HEK293 (cell line): Measurements from ENCODE around the gene RASGEF1B.

ENCODE experiments used
- CTCF ChIA-PET: fragments of 350-600 bp; formaldehyde crosslinking; extraction: SDS; loops from one replicate; lab custom pipeline; 2021; ENCODE audit warnings: antibody characterized with exemption; lab: Yijun Ruan, JAX
- POLR2A ChIA-PET: fragments of 300-600 bp; formaldehyde crosslinking; extraction: SDS; loops from one replicate; lab custom pipeline; 2020; ENCODE audit warnings: antibody characterized with exemption, inconsistent platforms; lab: Yijun Ruan, JAX
- H3K27ac ChIP-seq: fragments of 200-500 bp; sonication (Bioruptor generic); 2 replicates; pipeline ENCODE4 v1.5.1; 2014; ENCODE audit warnings: low read depth, low read length, control low read depth, inconsistent platforms; ENCODE audit errors: extremely low read depth
- H3K36me3 ChIP-seq, 2 experiments: fragments of 200-500 bp in 1 of 2; sonication (Bioruptor generic) in 1 of 2; 1 replicate in 1 of 2; 2 replicates in 1 of 2; pipeline ENCODE4 v1.5.1; 2014 to 2017; ENCODE audit warnings: inconsistent platforms in 2 of 2, low read length in 2 of 2; ENCODE audit not compliant: control insufficient read depth in 2 of 2, insufficient read depth in 1 of 2
- H3K4me1 ChIP-seq: fragments of 200-500 bp; sonication (Bioruptor generic); 2 replicates; pipeline ENCODE4 v1.5.1; 2014; ENCODE audit warnings: mild to moderate bottlenecking, low read length, inconsistent platforms; ENCODE audit not compliant: control insufficient read depth, insufficient read depth
- H3K4me3 ChIP-seq: 2 replicates; pipeline ENCODE4 v1.5.1; 2011; ENCODE audit warnings: low read depth, mild to moderate bottlenecking, control low read depth, low read length, moderate library complexity
- H3K9me3 ChIP-seq: fragments of 200-500 bp; sonication (Bioruptor generic); 2 replicates; pipeline ENCODE4 v1.5.1; 2014; ENCODE audit warnings: low read depth, low read length, inconsistent platforms; ENCODE audit not compliant: control insufficient read depth, insufficient read depth
- EGR2 ChIP-seq: fragments of 450-650 bp; formaldehyde crosslinking; IDR thresholded peaks from 2 replicates; pipeline ENCODE4 v1.5.1; 2016; ENCODE audit warnings: low read depth, missing biosample characterization, missing genetic modification characterization
- OVOL3 ChIP-seq: fragments of 450-650 bp; formaldehyde crosslinking; IDR thresholded peaks from 2 replicates; pipeline ENCODE4 v1.5.1; 2016; ENCODE audit warnings: missing biosample characterization, missing genetic modification characterization
- TRIM28 ChIP-seq: IDR thresholded peaks from 2 replicates; pipeline ENCODE4 v1.6.1; 2011; ENCODE audit warnings: low read length, control low read depth, borderline replicate concordance
- WT1 ChIP-seq: fragments of 450-650 bp; formaldehyde crosslinking; IDR thresholded peaks from 2 replicates; pipeline ENCODE4 v1.5.1; 2016; ENCODE audit warnings: missing biosample characterization, missing genetic modification characterization
- YY1 ChIP-seq: fragments of 450-650 bp; formaldehyde crosslinking; IDR thresholded peaks from 2 replicates; pipeline ENCODE4 v1.5.1; 2018; ENCODE audit warnings: missing biosample characterization, missing genetic modification characterization
- ZBTB17 ChIP-seq: fragments of 450-650 bp; formaldehyde crosslinking; IDR thresholded peaks from 2 replicates; pipeline ENCODE4 v1.5.1; 2016; ENCODE audit warnings: missing biosample characterization, missing genetic modification characterization
- ZBTB20 ChIP-seq: fragments of 450-650 bp; formaldehyde crosslinking; IDR thresholded peaks from 2 replicates; pipeline ENCODE4 v1.5.1; 2016; ENCODE audit warnings: missing biosample characterization, missing genetic modification characterization
- ZBTB48 ChIP-seq: fragments of 450-650 bp; formaldehyde crosslinking; IDR thresholded peaks from 2 replicates; pipeline ENCODE4 v1.5.1; 2016; ENCODE audit warnings: missing biosample characterization, missing genetic modification characterization
- ZBTB8A ChIP-seq: fragments of 450-650 bp; formaldehyde crosslinking; IDR thresholded peaks from 2 replicates; pipeline ENCODE4 v1.5.1; 2016; ENCODE audit warnings: missing biosample characterization, missing genetic modification characterization
- ZNF274 ChIP-seq, 2 experiments: fragments of 200-500 bp in 1 of 2; fragments of 450-650 bp in 1 of 2; sonication (Bioruptor generic) in 1 of 2; formaldehyde crosslinking in 1 of 2; IDR thresholded peaks; 2 replicates each; pipeline versions ENCODE4 v1.5.1 to v1.6.1; 2014 to 2016; ENCODE audit warnings: borderline replicate concordance in 1 of 2, inconsistent platforms in 1 of 2, low read length in 1 of 2, missing biosample characterization in 1 of 2, missing genetic modification characterization in 1 of 2
- ZNF335 ChIP-seq: fragments of 450-650 bp; formaldehyde crosslinking; conservative IDR thresholded peaks from 2 replicates; pipeline ENCODE4 v1.5.1; 2016; ENCODE audit warnings: missing biosample characterization, missing genetic modification characterization
- ZNF501 ChIP-seq: fragments of 450-650 bp; formaldehyde crosslinking; IDR thresholded peaks from 2 replicates; pipeline ENCODE4 v1.5.1; 2016; ENCODE audit warnings: missing biosample characterization, missing genetic modification characterization
- ZNF514 ChIP-seq: fragments of 450-650 bp; formaldehyde crosslinking; IDR thresholded peaks from 2 replicates; pipeline ENCODE4 v1.5.1; 2016; ENCODE audit warnings: missing biosample characterization, missing genetic modification characterization
- ZNF621 ChIP-seq: fragments of 450-650 bp; formaldehyde crosslinking; IDR thresholded peaks from 2 replicates; pipeline ENCODE4 v1.5.1; 2017; ENCODE audit warnings: missing biosample characterization, missing genetic modification characterization
- TF ChIP-seq, protein P1 (sequence below): fragments of 450-650 bp; formaldehyde crosslinking; IDR thresholded peaks from 2 replicates; pipeline ENCODE4 v1.5.1; 2016; ENCODE audit warnings: missing biosample characterization, missing genetic modification characterization
- TF ChIP-seq, protein P2 (sequence below): fragments of 450-650 bp; formaldehyde crosslinking; IDR thresholded peaks from 2 replicates; pipeline ENCODE4 v1.5.1; 2017; ENCODE audit warnings: missing biosample characterization, missing genetic modification characterization
- TF ChIP-seq, protein P3 (sequence below): fragments of 450-650 bp; formaldehyde crosslinking; IDR thresholded peaks from 2 replicates; pipeline ENCODE4 v1.5.1; 2016; ENCODE audit warnings: missing biosample characterization, missing genetic modification characterization
- TF ChIP-seq, protein P4 (sequence below): fragments of 450-650 bp; formaldehyde crosslinking; IDR thresholded peaks from 2 replicates; pipeline ENCODE4 v1.5.1; 2016; ENCODE audit warnings: missing biosample characterization, missing genetic modification characterization, low read depth
- TF ChIP-seq, protein P5 (sequence below): fragments of 450-650 bp; formaldehyde crosslinking; IDR thresholded peaks from 2 replicates; pipeline ENCODE4 v1.5.1; 2016; ENCODE audit warnings: missing biosample characterization, missing genetic modification characterization
- TF ChIP-seq, protein P6 (sequence below): fragments of 450-650 bp; formaldehyde crosslinking; IDR thresholded peaks from 2 replicates; pipeline ENCODE4 v1.5.1; 2016; ENCODE audit warnings: missing biosample characterization, missing genetic modification characterization

The RASGEF1B gene

DNA sequence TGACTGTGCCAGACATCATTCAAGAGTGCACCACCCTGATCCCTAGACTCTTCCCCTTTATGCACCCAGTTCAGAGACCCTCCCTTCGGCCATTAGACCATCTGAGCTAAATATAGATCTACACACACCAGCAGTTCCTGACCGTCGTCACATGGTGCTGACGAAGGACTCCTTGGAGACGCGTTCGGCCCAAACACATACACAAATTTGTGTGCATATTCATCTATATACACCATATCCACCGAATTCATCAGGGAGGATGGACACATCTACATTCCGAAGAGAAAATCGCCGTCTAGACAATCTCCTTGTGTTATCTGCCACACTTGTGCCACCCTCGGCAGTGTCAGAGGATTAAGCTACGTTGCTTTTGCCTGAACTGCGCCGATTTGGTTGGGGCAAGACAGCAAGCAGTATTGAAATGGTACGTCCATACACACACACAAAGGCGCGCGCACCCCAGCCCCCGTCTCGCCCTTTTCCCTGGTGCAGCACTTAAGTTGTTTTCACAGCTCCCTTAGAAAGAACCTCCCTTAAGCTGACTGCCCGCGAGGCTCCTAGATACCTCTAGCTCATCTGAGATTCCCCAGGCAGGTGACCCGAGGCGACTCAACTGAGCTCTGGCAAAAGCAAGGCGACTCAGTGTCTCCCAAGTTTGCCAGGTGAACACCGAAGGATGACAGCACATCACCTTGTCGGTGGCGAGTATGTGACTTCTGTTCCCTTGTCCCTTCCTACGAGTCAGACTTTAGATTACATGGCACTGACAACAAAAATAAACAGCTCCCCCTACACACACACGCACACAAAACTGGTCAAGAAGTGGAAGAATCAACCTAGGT is 1.0 kb downstream of the RASGEF1B start:
- POLR2A ChIA-PET = interaction anchor here (1.0 to 1.7 kb wide), 3 partner anchors 94 to 959 kb away, joined by 3 read pairs; no protein-coding TSS in a partner anchor
- Histone ChIP-seq H3K36me3 (no peaks in the 10 kb centered on the region), H3K4me3 (peak overlapping the region; percentile 69), H3K4me1 (peaks cover 6% of the 10 kb centered on the region), H3K9me3 (no peaks in the 10 kb centered on the region), H3K27ac (peak overlapping the region; percentile 91)
- CTCF ChIA-PET = interaction anchor here (0.6 to 1.5 kb wide), 3 partner anchors 18 to 374 kb away, joined by 3 to 9 read pairs (median 5); no protein-coding TSS in a partner anchor
- TF ChIP-seq ZBTB17 (tag by site-specific recombination) (peak; percentile 51; the same call in 1 of the 2 replicates), EGR2 (tag by site-specific recombination) (peak; percentile 29; the same call in 1 of the 2 replicates), ZNF621 (tag by site-specific recombination) (no peak), ZBTB48 (tag by site-specific recombination) (peak; percentile 61), ZNF514 (tag by site-specific recombination) (no peak), WT1 (tag by site-specific recombination) (0 out of 2 replicates have a peak, but pooled peaks have one; percentile 14), ZNF274 (IDR thresholded peaks at IDR 0.05; ENCODE audit: low read length) (no peak), ZNF274 (tag by site-specific recombination; IDR thresholded peaks at IDR 0.05; ENCODE audit: borderline replicate concordance) (no peak), ZNF335 (tag by site-specific recombination) (peak; percentile 71), TRIM28 (peak; percentile 84), ZBTB20 (tag by site-specific recombination) (no peak), ZBTB8A (tag by site-specific recombination) (no peak; the same call in 1 of the 2 replicates), ZNF501 (tag by site-specific recombination) (peak; percentile 41; the same call in 1 of the 2 replicates), YY1 (no peak), OVOL3 (no peak)
- TF ChIP-seq, protein P1, sequence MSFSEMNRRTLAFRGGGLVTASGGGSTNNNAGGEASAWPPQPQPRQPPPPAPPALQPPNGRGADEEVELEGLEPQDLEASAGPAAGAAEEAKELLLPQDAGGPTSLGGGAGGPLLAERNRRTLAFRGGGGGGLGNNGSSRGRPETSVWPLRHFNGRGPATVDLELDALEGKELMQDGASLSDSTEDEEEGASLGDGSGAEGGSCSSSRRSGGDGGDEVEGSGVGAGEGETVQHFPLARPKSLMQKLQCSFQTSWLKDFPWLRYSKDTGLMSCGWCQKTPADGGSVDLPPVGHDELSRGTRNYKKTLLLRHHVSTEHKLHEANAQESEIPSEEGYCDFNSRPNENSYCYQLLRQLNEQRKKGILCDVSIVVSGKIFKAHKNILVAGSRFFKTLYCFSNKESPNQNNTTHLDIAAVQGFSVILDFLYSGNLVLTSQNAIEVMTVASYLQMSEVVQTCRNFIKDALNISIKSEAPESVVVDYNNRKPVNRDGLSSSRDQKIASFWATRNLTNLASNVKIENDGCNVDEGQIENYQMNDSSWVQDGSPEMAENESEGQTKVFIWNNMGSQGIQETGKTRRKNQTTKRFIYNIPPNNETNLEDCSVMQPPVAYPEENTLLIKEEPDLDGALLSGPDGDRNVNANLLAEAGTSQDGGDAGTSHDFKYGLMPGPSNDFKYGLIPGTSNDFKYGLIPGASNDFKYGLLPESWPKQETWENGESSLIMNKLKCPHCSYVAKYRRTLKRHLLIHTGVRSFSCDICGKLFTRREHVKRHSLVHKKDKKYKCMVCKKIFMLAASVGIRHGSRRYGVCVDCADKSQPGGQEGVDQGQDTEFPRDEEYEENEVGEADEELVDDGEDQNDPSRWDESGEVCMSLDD (tag by site-specific recombination) = 0 out of 2 replicates have a peak, but pooled peaks have one; percentile 10
- TF ChIP-seq, protein P2, sequence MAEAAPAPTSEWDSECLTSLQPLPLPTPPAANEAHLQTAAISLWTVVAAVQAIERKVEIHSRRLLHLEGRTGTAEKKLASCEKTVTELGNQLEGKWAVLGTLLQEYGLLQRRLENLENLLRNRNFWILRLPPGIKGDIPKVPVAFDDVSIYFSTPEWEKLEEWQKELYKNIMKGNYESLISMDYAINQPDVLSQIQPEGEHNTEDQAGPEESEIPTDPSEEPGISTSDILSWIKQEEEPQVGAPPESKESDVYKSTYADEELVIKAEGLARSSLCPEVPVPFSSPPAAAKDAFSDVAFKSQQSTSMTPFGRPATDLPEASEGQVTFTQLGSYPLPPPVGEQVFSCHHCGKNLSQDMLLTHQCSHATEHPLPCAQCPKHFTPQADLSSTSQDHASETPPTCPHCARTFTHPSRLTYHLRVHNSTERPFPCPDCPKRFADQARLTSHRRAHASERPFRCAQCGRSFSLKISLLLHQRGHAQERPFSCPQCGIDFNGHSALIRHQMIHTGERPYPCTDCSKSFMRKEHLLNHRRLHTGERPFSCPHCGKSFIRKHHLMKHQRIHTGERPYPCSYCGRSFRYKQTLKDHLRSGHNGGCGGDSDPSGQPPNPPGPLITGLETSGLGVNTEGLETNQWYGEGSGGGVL (tag by site-specific recombination) = no peak
- TF ChIP-seq, protein P3, sequence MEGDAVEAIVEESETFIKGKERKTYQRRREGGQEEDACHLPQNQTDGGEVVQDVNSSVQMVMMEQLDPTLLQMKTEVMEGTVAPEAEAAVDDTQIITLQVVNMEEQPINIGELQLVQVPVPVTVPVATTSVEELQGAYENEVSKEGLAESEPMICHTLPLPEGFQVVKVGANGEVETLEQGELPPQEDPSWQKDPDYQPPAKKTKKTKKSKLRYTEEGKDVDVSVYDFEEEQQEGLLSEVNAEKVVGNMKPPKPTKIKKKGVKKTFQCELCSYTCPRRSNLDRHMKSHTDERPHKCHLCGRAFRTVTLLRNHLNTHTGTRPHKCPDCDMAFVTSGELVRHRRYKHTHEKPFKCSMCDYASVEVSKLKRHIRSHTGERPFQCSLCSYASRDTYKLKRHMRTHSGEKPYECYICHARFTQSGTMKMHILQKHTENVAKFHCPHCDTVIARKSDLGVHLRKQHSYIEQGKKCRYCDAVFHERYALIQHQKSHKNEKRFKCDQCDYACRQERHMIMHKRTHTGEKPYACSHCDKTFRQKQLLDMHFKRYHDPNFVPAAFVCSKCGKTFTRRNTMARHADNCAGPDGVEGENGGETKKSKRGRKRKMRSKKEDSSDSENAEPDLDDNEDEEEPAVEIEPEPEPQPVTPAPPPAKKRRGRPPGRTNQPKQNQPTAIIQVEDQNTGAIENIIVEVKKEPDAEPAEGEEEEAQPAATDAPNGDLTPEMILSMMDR (tag by site-specific recombination) = peak; percentile 71
- TF ChIP-seq, protein P4, sequence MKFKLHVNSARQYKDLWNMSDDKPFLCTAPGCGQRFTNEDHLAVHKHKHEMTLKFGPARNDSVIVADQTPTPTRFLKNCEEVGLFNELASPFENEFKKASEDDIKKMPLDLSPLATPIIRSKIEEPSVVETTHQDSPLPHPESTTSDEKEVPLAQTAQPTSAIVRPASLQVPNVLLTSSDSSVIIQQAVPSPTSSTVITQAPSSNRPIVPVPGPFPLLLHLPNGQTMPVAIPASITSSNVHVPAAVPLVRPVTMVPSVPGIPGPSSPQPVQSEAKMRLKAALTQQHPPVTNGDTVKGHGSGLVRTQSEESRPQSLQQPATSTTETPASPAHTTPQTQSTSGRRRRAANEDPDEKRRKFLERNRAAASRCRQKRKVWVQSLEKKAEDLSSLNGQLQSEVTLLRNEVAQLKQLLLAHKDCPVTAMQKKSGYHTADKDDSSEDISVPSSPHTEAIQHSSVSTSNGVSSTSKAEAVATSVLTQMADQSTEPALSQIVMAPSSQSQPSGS = no peak
- TF ChIP-seq, protein P5, sequence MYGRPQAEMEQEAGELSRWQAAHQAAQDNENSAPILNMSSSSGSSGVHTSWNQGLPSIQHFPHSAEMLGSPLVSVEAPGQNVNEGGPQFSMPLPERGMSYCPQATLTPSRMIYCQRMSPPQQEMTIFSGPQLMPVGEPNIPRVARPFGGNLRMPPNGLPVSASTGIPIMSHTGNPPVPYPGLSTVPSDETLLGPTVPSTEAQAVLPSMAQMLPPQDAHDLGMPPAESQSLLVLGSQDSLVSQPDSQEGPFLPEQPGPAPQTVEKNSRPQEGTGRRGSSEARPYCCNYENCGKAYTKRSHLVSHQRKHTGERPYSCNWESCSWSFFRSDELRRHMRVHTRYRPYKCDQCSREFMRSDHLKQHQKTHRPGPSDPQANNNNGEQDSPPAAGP (tag by site-specific recombination) = peak; percentile 27; the same call in 1 of the 2 replicates
- TF ChIP-seq, protein P6, sequence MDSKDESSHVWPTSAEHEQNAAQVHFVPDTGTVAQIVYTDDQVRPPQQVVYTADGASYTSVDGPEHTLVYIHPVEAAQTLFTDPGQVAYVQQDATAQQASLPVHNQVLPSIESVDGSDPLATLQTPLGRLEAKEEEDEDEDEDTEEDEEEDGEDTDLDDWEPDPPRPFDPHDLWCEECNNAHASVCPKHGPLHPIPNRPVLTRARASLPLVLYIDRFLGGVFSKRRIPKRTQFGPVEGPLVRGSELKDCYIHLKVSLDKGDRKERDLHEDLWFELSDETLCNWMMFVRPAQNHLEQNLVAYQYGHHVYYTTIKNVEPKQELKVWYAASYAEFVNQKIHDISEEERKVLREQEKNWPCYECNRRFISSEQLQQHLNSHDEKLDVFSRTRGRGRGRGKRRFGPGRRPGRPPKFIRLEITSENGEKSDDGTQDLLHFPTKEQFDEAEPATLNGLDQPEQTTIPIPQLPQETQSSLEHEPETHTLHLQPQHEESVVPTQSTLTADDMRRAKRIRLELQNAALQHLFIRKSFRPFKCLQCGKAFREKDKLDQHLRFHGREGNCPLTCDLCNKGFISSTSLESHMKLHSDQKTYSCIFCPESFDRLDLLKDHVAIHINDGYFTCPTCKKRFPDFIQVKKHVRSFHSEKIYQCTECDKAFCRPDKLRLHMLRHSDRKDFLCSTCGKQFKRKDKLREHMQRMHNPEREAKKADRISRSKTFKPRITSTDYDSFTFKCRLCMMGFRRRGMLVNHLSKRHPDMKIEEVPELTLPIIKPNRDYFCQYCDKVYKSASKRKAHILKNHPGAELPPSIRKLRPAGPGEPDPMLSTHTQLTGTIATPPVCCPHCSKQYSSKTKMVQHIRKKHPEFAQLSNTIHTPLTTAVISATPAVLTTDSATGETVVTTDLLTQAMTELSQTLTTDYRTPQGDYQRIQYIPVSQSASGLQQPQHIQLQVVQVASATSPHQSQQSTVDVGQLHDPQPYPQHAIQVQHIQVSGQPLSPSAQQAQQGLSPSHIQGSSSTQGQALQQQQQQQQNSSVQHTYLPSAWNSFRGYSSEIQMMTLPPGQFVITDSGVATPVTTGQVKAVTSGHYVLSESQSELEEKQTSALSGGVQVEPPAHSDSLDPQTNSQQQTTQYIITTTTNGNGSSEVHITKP (tag by site-specific recombination) = peak; percentile 54
